NCI-H446 treated with DMSO at 0.1 percent for 48 hours (cell line): ENCODE data around the gene ST7.
"Not testable (repeated sequence)": the region's sequence is repeated elsewhere in the genome, so short reads cannot be mapped to it uniquely, and the experiment has no call there.

Source experiments
- DNase-seq: peaks from one replicate; lab custom pipeline; 2025; lab: John Stamatoyannopoulos, UW

The ST7 gene

GRCh38 chr7:116953372-116953905 is at the start of gene ST7:
Gene ST7, plus strand, starts transcription at chr7:116953501. Its CDS starts 40 bp downstream, at chr7:116953541.
- peak; percentile 29 for DNase-seq

- DNase-seq: no peak
Observed at GRCh38 chr7:116906391-116906790, 46.9 kb upstream of the ST7 start.

GRCh38 chr7:116910383-116910782 is 42.9 kb upstream of the ST7 start:
- no peak for DNase-seq

GRCh38 chr7:116911801-116912200 is 41.5 kb upstream of the ST7 start:
- no peak for DNase-seq

GRCh38 chr7:116912269-116912909 is 40.9 kb upstream of the ST7 start:
- no peak for DNase-seq

- DNase-seq: no peak
Observed at GRCh38 chr7:116918704-116919103, 34.6 kb upstream of the ST7 start.

- DNase-seq: no peak
Observed at GRCh38 chr7:116920359-116920758, 32.9 kb upstream of the ST7 start.

- DNase-seq: no peak
Observed at GRCh38 chr7:116922545-116922944, 30.8 kb upstream of the ST7 start.

GRCh38 chr7:116924741-116925140 is 28.6 kb upstream of the ST7 start:
- DNase-seq: no peak

- DNase-seq: no peak
Observed at GRCh38 chr7:116929021-116929420, 24.3 kb upstream of the ST7 start.

- peak; percentile 38 for DNase-seq
Observed at GRCh38 chr7:116929914-116930913, 23.1 kb upstream of the ST7 start.

GRCh38 chr7:116932566-116932965 is 20.7 kb upstream of the ST7 start:
- DNase-seq: no peak

- DNase-seq: no peak
Observed at GRCh38 chr7:116933465-116933864, 19.8 kb upstream of the ST7 start.

- no peak for DNase-seq
Observed at GRCh38 chr7:116934580-116934979, 18.7 kb upstream of the ST7 start.

GRCh38 chr7:116936844-116937243 is 16.5 kb upstream of the ST7 start:
- DNase-seq: not testable (repeated sequence)

GRCh38 chr7:116938678-116939077 is 14.6 kb upstream of the ST7 start:
- DNase-seq: no peak

- DNase-seq: no peak
Observed at GRCh38 chr7:116940689-116941370, 12.5 kb upstream of the ST7 start.

GRCh38 chr7:116942504-116942903 is 10.8 kb upstream of the ST7 start:
- no peak for DNase-seq

- DNase-seq: no peak
Observed at GRCh38 chr7:116948934-116949333, 4.4 kb upstream of the ST7 start.

GRCh38 chr7:116949941-116950801 is 3.1 kb upstream of the ST7 start:
- DNase-seq: no peak

- DNase-seq: no peak
Observed at GRCh38 chr7:116950889-116951351, 2.4 kb upstream of the ST7 start.
